ENCODE results near the gene SLC35E1. TPM values are rescaled to one million over a fixed set of nuclear protein-coding genes. Genes with fewer than 3 reads are reported as not detected.

SLC35E1 gene
- total RNA-seq, 1 donor from 2014 or later = 47.3 TPM

DNA sequence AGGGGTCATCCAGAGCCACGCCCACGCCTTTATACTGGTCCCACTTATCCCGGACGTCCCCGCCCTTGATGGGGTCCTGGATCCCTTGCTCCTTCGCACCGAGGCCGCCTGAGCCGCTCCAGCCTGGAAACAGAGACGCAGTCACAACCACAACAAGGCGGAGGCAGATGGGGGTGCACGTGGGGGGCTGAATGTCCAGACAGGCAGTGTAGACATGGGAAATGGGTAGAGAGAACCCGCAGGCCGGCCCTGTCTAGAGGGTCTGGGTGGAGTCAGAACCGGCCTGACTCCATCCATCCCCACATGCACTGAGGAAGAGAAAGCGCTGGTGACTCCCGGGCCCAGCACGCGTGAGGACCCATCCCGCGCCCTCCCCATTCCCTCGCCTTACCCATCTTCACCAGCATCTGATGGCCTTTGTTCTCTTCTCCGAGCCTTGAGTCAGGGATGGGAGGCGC is 53.0 kb downstream of the SLC35E1 start:
- Histone ChIP-seq H3K27ac (no peak overlapping the region), H3K36me3 (peaks cover 82% of the 10 kb centered on the region), H3K4me3 (no peak overlapping the region), H3K9me3 (no peaks in the 10 kb centered on the region), H3K4me1 (no peaks in the 10 kb centered on the region), H3K27me3 (ENCODE audit: low read depth) (no peaks in the 10 kb centered on the region)
- ATAC-seq (no peak), DNase-seq (no peak)
- TF ChIP-seq, protein P1, sequence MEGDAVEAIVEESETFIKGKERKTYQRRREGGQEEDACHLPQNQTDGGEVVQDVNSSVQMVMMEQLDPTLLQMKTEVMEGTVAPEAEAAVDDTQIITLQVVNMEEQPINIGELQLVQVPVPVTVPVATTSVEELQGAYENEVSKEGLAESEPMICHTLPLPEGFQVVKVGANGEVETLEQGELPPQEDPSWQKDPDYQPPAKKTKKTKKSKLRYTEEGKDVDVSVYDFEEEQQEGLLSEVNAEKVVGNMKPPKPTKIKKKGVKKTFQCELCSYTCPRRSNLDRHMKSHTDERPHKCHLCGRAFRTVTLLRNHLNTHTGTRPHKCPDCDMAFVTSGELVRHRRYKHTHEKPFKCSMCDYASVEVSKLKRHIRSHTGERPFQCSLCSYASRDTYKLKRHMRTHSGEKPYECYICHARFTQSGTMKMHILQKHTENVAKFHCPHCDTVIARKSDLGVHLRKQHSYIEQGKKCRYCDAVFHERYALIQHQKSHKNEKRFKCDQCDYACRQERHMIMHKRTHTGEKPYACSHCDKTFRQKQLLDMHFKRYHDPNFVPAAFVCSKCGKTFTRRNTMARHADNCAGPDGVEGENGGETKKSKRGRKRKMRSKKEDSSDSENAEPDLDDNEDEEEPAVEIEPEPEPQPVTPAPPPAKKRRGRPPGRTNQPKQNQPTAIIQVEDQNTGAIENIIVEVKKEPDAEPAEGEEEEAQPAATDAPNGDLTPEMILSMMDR (IDR thresholded peaks at IDR 0.05) = no peak
- intact Hi-C loops (cut with DNase I) = no loop called here

DNA sequence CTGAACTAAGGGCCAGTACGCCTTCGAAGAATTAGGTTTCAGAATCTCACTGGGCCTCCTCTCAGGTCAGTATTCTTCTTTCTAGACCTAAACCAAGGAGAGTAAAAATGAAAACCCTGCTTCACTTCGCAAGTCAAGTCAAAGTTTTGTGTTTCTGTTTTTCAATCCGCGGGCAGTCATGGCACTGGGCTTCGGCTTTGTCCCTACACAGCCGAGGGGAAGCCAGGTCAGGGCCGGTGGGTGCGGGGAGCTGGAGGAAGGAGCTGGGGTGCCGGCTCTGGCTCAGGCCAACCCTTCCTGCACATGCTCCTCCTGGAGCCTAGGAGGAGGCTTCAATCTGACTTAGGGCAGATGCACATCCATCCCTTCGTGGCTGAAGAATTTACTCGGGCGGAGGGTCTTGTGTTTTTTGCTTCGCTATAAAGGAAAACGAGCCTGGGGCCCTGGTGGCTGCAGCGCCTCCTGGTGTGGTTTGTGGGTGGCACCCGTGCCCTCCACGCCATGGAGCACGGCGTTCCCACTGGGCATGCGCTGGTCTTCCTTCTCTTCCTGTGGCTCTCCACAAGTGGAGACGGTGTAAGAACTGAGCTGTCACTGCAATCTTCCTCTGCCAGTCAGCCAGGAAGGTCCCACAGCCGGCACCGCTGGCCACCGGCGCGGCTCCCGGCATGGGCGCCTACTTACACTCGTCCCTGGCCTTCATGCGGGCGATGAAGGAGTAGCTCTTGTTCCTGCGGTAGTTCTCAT is 53.6 kb downstream of the SLC35E1 start:
- Histone ChIP-seq H3K9me3 (no peaks in the 10 kb centered on the region), H3K27ac (no peak overlapping the region), H3K27me3 (ENCODE audit: low read depth) (no peaks in the 10 kb centered on the region), H3K36me3 (peaks cover 80% of the 10 kb centered on the region), H3K4me3 (no peak overlapping the region), H3K4me1 (no peaks in the 10 kb centered on the region)
- DNase-seq (no peak), ATAC-seq (no peak)
- TF ChIP-seq, protein P1 (IDR thresholded peaks at IDR 0.05) = no peak
- intact Hi-C loops (cut with DNase I) = no loop called here

DNA sequence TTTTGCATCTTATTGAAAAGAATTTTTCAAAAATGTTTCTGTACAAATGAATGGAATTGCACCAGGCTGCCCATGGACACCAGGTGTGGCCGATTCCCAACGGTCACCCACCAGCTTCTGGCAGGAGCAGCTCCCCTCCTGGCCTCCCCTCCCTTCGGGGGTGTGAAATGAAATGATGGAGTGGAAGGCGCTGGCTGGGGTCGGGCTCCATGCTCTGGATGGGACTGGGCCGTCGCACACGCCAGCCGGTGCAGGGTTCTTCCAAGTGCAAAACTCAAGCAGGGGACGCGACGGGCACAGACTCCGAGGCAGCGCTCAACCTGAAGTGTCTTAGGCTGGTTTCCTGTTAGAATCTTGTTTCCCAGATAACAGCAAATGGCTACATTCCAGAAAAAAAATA is 54.2 kb downstream of the SLC35E1 start:
- H3K36me3 ChIP-seq = peaks cover 79% of the 10 kb centered on the region
- no peak overlapping the region for H3K27ac ChIP-seq
- DNase-seq (no peak), ATAC-seq (no peak)
- intact Hi-C loops (cut with DNase I) = no loop called here
- H3K9me3 ChIP-seq = no peaks in the 10 kb centered on the region
- TF ChIP-seq, protein P1 (IDR thresholded peaks at IDR 0.05) = no peak
- H3K27me3 ChIP-seq (ENCODE audit: low read depth) = no peaks in the 10 kb centered on the region
- no peaks in the 10 kb centered on the region for H3K4me1 ChIP-seq
- no peak overlapping the region for H3K4me3 ChIP-seq

DNA sequence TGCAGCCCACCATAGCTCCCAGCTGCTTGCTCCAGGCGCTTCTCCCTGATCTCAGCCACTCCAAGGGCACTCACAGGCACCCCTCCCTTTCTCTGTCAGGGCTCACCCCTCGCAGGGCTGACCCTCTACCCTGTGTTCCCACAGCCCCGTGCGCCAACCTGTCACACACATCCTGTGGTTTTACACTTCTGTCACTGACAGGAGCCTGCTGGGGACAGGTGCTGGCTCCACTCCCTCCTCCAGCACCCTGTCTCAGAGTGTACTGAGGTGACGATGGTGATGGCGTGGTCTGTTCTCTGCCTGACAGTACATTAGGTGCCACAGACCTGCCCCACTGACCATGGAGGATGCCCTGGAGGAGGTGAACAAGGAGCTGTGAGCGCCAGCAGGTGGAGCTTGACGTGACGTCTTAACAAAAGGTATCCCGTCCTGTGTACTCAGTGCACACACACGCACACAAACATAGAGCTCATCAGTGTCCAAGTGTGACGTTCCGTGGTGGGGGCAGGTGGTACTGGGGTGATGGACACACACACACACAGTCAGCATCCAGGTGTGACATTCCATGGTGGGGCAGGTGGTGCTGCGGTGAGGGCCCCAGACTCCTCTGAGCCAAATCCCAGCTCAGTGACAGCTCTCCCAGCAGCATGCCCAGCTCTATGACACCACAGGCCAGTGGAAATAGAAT is 55.1 kb downstream of the SLC35E1 start:
- Histone ChIP-seq H3K4me3 (no peak overlapping the region), H3K36me3 (peaks cover 81% of the 10 kb centered on the region), H3K4me1 (no peaks in the 10 kb centered on the region), H3K27ac (no peak overlapping the region), H3K9me3 (no peaks in the 10 kb centered on the region), H3K27me3 (ENCODE audit: low read depth) (no peaks in the 10 kb centered on the region)
- TF ChIP-seq, protein P1 (IDR thresholded peaks at IDR 0.05) = no peak
- DNase-seq (no peak), ATAC-seq (no peak)
- intact Hi-C loops (cut with DNase I) = no loop called here

DNA sequence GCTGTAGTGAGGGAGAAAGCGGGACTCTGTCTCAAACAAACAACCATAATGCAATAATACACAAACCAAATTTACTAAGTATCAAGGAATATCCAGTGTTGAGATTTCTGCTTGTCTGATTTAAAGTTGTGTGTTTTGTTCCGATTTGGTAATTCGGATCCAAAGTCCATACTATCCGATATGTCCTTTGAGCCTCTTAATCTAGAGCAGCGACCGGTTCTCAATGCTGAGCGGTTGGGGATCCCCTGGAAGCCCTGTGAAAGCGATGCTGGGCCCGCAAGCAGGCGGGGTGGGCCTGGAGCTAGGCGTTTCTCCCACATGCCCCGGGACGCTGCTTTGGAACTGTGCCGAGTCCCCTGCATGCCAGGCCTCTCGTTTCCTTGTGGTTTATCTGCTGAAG is 55.8 kb downstream of the SLC35E1 start:
- Histone ChIP-seq H3K4me3 (no peak overlapping the region), H3K4me1 (no peaks in the 10 kb centered on the region), H3K9me3 (no peaks in the 10 kb centered on the region), H3K27ac (no peak overlapping the region), H3K27me3 (ENCODE audit: low read depth) (no peaks in the 10 kb centered on the region), H3K36me3 (peaks cover 81% of the 10 kb centered on the region)
- TF ChIP-seq, protein P1 (IDR thresholded peaks at IDR 0.05) = no peak
- no peak for ATAC-seq
- DNase-seq = no peak
- intact Hi-C loops (cut with DNase I) = no loop called here

All from lower lobe of right lung (tissue), 2 donors.